GM18498 (cell line): ENCODE results near the gene RTN4R.

Source experiments
- ATAC-seq: cut with Tn5 transposase; IDR thresholded peaks from one replicate; pipeline ENCODE4 v1.9.1; 2021; ENCODE audit warnings: mild to moderate bottlenecking, moderate library complexity; ENCODE audit not compliant: unreplicated experiment

The RTN4R gene

GRCh38 chr22:20218987-20219386 is 49.1 kb downstream of the RTN4R start:
- ATAC-seq = no peak

GRCh38 chr22:20218326-20218872 is 49.7 kb downstream of the RTN4R start:
- ATAC-seq = no peak

GRCh38 chr22:20217563-20217962 is 50.6 kb downstream of the RTN4R start:
- ATAC-seq = no peak

GRCh38 chr22:20216863-20217499 is 51.1 kb downstream of the RTN4R start:
- no peak for ATAC-seq

- no peak for ATAC-seq
Observed at GRCh38 chr22:20215742-20216141, 52.4 kb downstream of the RTN4R start.

GRCh38 chr22:20214853-20215252 is 53.3 kb downstream of the RTN4R start:
- ATAC-seq = no peak

- ATAC-seq = no peak
Observed at GRCh38 chr22:20213833-20214708, 54.0 kb downstream of the RTN4R start.

- ATAC-seq = no peak
Observed at GRCh38 chr22:20212754-20213699, 55.1 kb downstream of the RTN4R start.

- ATAC-seq = no peak
Observed at GRCh38 chr22:20211997-20212753, 55.9 kb downstream of the RTN4R start.

GRCh38 chr22:20211409-20211996 is 56.6 kb downstream of the RTN4R start:
- ATAC-seq = no peak

GRCh38 chr22:20210473-20211059 is 57.6 kb downstream of the RTN4R start:
- ATAC-seq = no peak

- no peak for ATAC-seq
Observed at GRCh38 chr22:20209761-20210250, 58.3 kb downstream of the RTN4R start.

- ATAC-seq = no peak
Observed at GRCh38 chr22:20208713-20209310, 59.3 kb downstream of the RTN4R start.

- no peak for ATAC-seq
Observed at GRCh38 chr22:20207277-20208025, 60.7 kb downstream of the RTN4R start.

- peak; percentile 28 for ATAC-seq
Observed at GRCh38 chr22:20206709-20207215, 61.4 kb downstream of the RTN4R start.

GRCh38 chr22:20205964-20206708 is 62.0 kb downstream of the RTN4R start:
- ATAC-seq = peak; percentile 71

- no peak for ATAC-seq
Observed at GRCh38 chr22:20205464-20205963, 62.6 kb downstream of the RTN4R start.
